HG03432 (cell line): ENCODE results near the gene TMEM115.
"Not testable (repeated sequence)": the region's sequence is repeated elsewhere in the genome, so short reads cannot be mapped to it uniquely, and the experiment has no call there.

Experiments used
- ATAC-seq: cut with Tn5 transposase; IDR thresholded peaks from one replicate; pipeline ENCODE4 v1.9.1; 2021; ENCODE audit warnings: mild to moderate bottlenecking, moderate library complexity; ENCODE audit not compliant: unreplicated experiment

The TMEM115 gene

GRCh38 chr3:50319181-50319893, 40.0 kb downstream of the TMEM115 start:
- ATAC-seq, result no peak

GRCh38 chr3:50318615-50319014, 40.7 kb downstream of the TMEM115 start:
- ATAC-seq, result no peak

GRCh38 chr3:50318163-50318562, 41.2 kb downstream of the TMEM115 start:
- ATAC-seq, result no peak

- ATAC-seq, result no peak
These were observed 42.0 kb downstream of the TMEM115 start for GRCh38 chr3:50317300-50317699.

- ATAC-seq, result no peak
These were observed 42.6 kb downstream of the TMEM115 start for GRCh38 chr3:50316657-50317242.

GRCh38 chr3:50314816-50315215, 44.5 kb downstream of the TMEM115 start:
- no peak for ATAC-seq

- ATAC-seq, result no peak
These were observed 45.0 kb downstream of the TMEM115 start for GRCh38 chr3:50314342-50314741.

GRCh38 chr3:50312041-50312440, 47.3 kb downstream of the TMEM115 start:
- ATAC-seq, result not testable (repeated sequence)
